CD14-positive monocyte (primary cell): ENCODE measurements around the gene INPP4B. TPM values are rescaled to one million over a fixed set of nuclear protein-coding genes. Genes with fewer than 3 reads are reported as not detected.

Source experiments
- DNase-seq, 3 donors: peaks; one replicate each; pipeline ENCODE4 v3.0.0-alpha.2; 2011 to 2022
- H2AFZ ChIP-seq: 2 replicates; pipeline ENCODE4 v1.6.0; 2012; ENCODE audit warnings: mild to moderate bottlenecking, low read depth, low read length, inconsistent platforms; ENCODE audit not compliant: insufficient read depth, poor library complexity, severe bottlenecking
- H3K27ac ChIP-seq, 2 donors: 1 replicate in 1 of 2; 2 replicates in 1 of 2; pipeline ENCODE4 v1.5.1; 2012 to 2013; ENCODE audit warnings: low read length in 2 of 2, control low read depth in 1 of 2, inconsistent platforms in 1 of 2, low read depth in 1 of 2, mild to moderate bottlenecking in 1 of 2
- H3K27me3 ChIP-seq, 2 donors: one replicate each; pipeline versions ENCODE4 v1.6.0 to v1.6.1; 2011 to 2013; ENCODE audit warnings: low read length in 2 of 2; ENCODE audit not compliant: control insufficient read depth in 2 of 2, insufficient read depth in 2 of 2
- H3K36me3 ChIP-seq, 2 donors: replicated peaks in 1 of 2; 1 replicate in 1 of 2; 2 replicates in 1 of 2; pipeline versions ENCODE4 v1.5.1 to v1.6.1; 2012 to 2013; ENCODE audit warnings: low read length in 2 of 2, control low read depth in 1 of 2, inconsistent platforms in 1 of 2, mild to moderate bottlenecking in 1 of 2; ENCODE audit not compliant: insufficient read depth in 2 of 2, control insufficient read depth in 1 of 2
- H3K4me1 ChIP-seq, 2 donors: 1 replicate in 1 of 2; 2 replicates in 1 of 2; pipeline versions ENCODE4 v1.5.1 to v1.6.1; 2012 to 2013; ENCODE audit warnings: low read length in 2 of 2, control low read depth in 1 of 2, inconsistent platforms in 1 of 2, mild to moderate bottlenecking in 1 of 2, moderate library complexity in 1 of 2; ENCODE audit not compliant: insufficient read depth in 2 of 2, control insufficient read depth in 1 of 2
- H3K4me2 ChIP-seq: replicated peaks from 2 replicates; pipeline ENCODE3; 2012; ENCODE audit warnings: low read length, moderate library complexity, mild to moderate bottlenecking; ENCODE audit not compliant: poor library complexity, severe bottlenecking; ENCODE audit errors: extremely low read depth
- H3K4me3 ChIP-seq, 3 experiments: fragments of 200-600 bp in 1 of 3; sonication (generic) in 1 of 3; replicated peaks in 1 of 3; 1 replicate in 2 of 3; 2 replicates in 1 of 3; pipeline ENCODE4 v1.5.1; 2011 to 2013; ENCODE audit warnings: low read length in 3 of 3, mild to moderate bottlenecking in 3 of 3, control low read depth in 2 of 3, low read depth in 2 of 3, inconsistent platforms in 1 of 3, moderate library complexity in 1 of 3
- H3K79me2 ChIP-seq: 2 replicates; pipeline ENCODE4 v1.6.0; 2012; ENCODE audit warnings: mild to moderate bottlenecking, control low read depth, inconsistent platforms, low read length, moderate library complexity; ENCODE audit not compliant: insufficient read depth
- H3K9ac ChIP-seq: 2 replicates; pipeline ENCODE4 v1.6.0; 2017; ENCODE audit warnings: low read length, mild to moderate bottlenecking; ENCODE audit not compliant: insufficient read depth, poor library complexity, severe bottlenecking
- H3K9me3 ChIP-seq, 2 donors: replicated peaks in 1 of 2; 1 replicate in 1 of 2; 2 replicates in 1 of 2; pipeline versions ENCODE4 v1.5.1 to v1.6.1; 2012 to 2013; ENCODE audit warnings: low read length in 2 of 2, control low read depth in 1 of 2; ENCODE audit not compliant: control insufficient read depth in 1 of 2, insufficient read depth in 1 of 2
- H4K20me1 ChIP-seq: 2 replicates; pipeline ENCODE4 v1.6.0; 2012; ENCODE audit warnings: mild to moderate bottlenecking, low read length, control low read depth, moderate library complexity; ENCODE audit not compliant: insufficient read depth
- H3K27ac Mint-ChIP-seq, 7 donors: one replicate each; pipeline ENCODE4 v1.8.0; 2020; ENCODE audit warnings: mild to moderate bottlenecking in 7 of 7, mixed read lengths in 7 of 7, moderate library complexity in 6 of 7, inconsistent platforms in 2 of 7
- H3K27me3 Mint-ChIP-seq, 3 donors: one replicate each; pipeline ENCODE4 v1.8.0; 2021 to 2022; ENCODE audit warnings: low read depth in 3 of 3, mild to moderate bottlenecking in 3 of 3, mixed read lengths in 3 of 3, moderate library complexity in 3 of 3, inconsistent platforms in 1 of 3
- H3K36me3 Mint-ChIP-seq, 2 donors: one replicate each; pipeline ENCODE4 v1.8.0; 2020; ENCODE audit warnings: mixed read lengths in 2 of 2, inconsistent platforms in 1 of 2, mild to moderate bottlenecking in 1 of 2
- H3K4me1 Mint-ChIP-seq: one replicate; pipeline ENCODE4 v1.8.0; 2020; ENCODE audit warnings: mild to moderate bottlenecking, mixed read lengths
- H3K4me3 Mint-ChIP-seq, 2 donors: one replicate each; pipeline ENCODE4 v1.8.0; 2020; ENCODE audit warnings: mild to moderate bottlenecking in 2 of 2, mixed read lengths in 2 of 2, moderate library complexity in 1 of 2
- H3K9me3 Mint-ChIP-seq, 7 donors: one replicate each; pipeline ENCODE4 v1.8.0; 2020 to 2022; ENCODE audit warnings: mixed read lengths in 7 of 7, mild to moderate bottlenecking in 6 of 7, moderate library complexity in 6 of 7, inconsistent platforms in 2 of 7
- WGBS: methylation state at CpG from one replicate; pipeline ENCODE4 v1.1.5; 2013; ENCODE audit warnings: missing lambda C conversion rate; ENCODE audit not compliant: insufficient coverage; 5-methylcytosine and 5-hydroxymethylcytosine counted together
- intact Hi-C, 2 donors: fragments of 100-400 bp; cut with micrococcal nuclease; formaldehyde crosslinking; loops; one replicate each; pipeline versions ENCODE4 v1.15.0 to v1.15.1; 2023
- polyA plus RNA-seq, 3 donors: library from polyadenylated mRNA; depleted of rRNA in 1 of 3; unstranded in 2 of 3; stranded (reverse) in 1 of 3; fragments of 300-500 nt in 2 of 3; fragments of >200 nt in 1 of 3; fragmentation: Illumina TruSeq in 2 of 3; gene quantifications; 1 replicate in 2 of 3; 2 replicates in 1 of 3; pipeline ENCODE4 v1.2.3, GENCODE V29; 2012 to 2021
- TF ChIP-seq, protein P1 (sequence below): fragments of 200-600 bp; IDR thresholded peaks from one replicate; pipeline ENCODE4 v1.8.0; 2022; ENCODE audit warnings: antibody characterized with exemption, mild to moderate bottlenecking

The INPP4B gene
- polyA plus RNA-seq, 3 donors, result 0.13 to 0.38 (median 0.22) TPM

DNA sequence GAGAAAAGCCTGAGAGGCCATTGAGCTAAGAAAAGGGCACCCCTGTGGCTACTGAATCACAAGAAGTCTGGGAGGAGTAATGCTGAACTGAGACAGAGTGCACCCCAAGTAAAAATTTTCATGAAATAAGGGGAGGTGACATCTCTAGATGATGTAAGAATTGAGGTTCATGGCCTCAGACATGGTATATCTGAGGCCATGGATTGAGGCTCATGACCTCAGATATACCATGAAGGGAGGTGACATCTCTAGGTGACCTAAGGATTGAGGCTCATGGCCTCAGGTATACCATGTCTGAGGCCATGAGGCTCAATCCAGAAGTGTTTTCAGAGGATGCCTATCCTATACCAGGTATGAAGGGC is 560.9 kb downstream of the INPP4B start:
- H3K27me3 ChIP-seq, result no peaks in the 10 kb centered on the region
- intact Hi-C loops, result no loop called here
- no peaks in the 10 kb centered on the region for H4K20me1 ChIP-seq
- Mint-ChIP-seq H3K36me3 (no peaks in the 10 kb centered on the region), H3K4me3 (no peak overlapping the region), H3K4me1 (no peaks in the 10 kb centered on the region), H3K9me3 (peaks cover 2 to 11% (median 6%) of the 10 kb centered on the region in 7 donors), H3K27ac (no peak overlapping the region), H3K27me3 (peaks cover 0 to 1% (median 0%) of the 10 kb centered on the region in 3 donors)
- no peak overlapping the region for H2AFZ ChIP-seq
- H3K36me3 ChIP-seq, result no peaks in the 10 kb centered on the region
- no peak overlapping the region for H3K27ac ChIP-seq
- no peak overlapping the region for H3K4me3 ChIP-seq
- no peak overlapping the region for H3K9ac ChIP-seq
- no peaks in the 10 kb centered on the region for H3K79me2 ChIP-seq
- H3K4me2 ChIP-seq, result no peak overlapping the region
- H3K4me1 ChIP-seq, result no peaks in the 10 kb centered on the region
- H3K9me3 ChIP-seq, result no peaks in the 10 kb centered on the region
- DNase-seq, result no peak
- TF ChIP-seq, protein P1, sequence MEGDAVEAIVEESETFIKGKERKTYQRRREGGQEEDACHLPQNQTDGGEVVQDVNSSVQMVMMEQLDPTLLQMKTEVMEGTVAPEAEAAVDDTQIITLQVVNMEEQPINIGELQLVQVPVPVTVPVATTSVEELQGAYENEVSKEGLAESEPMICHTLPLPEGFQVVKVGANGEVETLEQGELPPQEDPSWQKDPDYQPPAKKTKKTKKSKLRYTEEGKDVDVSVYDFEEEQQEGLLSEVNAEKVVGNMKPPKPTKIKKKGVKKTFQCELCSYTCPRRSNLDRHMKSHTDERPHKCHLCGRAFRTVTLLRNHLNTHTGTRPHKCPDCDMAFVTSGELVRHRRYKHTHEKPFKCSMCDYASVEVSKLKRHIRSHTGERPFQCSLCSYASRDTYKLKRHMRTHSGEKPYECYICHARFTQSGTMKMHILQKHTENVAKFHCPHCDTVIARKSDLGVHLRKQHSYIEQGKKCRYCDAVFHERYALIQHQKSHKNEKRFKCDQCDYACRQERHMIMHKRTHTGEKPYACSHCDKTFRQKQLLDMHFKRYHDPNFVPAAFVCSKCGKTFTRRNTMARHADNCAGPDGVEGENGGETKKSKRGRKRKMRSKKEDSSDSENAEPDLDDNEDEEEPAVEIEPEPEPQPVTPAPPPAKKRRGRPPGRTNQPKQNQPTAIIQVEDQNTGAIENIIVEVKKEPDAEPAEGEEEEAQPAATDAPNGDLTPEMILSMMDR, result no peak

DNA sequence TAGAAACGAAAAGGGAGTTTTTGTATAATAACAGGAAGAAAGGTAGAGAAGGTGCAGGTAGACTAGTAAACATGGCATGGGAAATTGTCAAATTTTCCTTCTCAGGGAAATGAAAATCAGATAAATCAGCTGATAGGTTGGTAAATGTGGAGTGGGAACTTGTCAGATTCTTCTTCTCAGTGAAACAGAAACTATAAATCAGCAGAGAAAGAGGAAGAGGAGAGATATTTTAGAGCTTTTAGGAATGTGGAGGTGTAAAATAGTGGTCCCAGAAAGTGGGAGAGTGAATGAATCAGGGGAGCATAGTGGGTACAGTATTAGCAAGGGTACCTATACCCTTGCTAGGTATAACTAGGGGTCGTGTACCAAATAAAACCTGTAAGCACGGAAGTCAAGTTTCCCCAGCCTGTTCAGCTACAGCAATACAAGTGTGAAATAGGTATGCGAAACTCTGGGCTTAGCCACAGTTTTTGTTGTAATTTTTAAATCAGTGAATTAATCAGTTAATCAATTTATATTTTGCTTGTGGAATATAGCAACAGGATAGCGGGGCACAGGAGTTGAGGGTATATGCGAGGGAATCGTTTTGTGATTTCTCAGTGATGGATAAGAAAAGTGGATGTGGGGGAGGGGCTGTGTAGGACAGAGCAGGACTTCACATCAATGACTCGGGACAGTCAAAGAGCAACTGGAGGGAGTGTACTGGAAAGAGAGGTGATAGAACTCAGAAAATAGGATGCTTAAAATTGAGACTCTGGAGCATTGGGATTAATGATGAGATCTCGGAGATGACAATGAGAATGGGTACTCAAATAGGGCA is 561.5 kb downstream of the INPP4B start:
- DNase-seq, result no peak
- Histone ChIP-seq H2AFZ (no peak overlapping the region), H4K20me1 (no peaks in the 10 kb centered on the region), H3K79me2 (no peaks in the 10 kb centered on the region), H3K4me2 (peak overlapping the region; percentile 4), H3K4me3 (no peak overlapping the region), H3K36me3 (no peaks in the 10 kb centered on the region), H3K4me1 (no peaks in the 10 kb centered on the region), H3K27me3 (no peaks in the 10 kb centered on the region), H3K9ac (no peak overlapping the region), H3K9me3 (no peaks in the 10 kb centered on the region), H3K27ac (no peak overlapping the region)
- TF ChIP-seq, protein P1, result no peak
- no peak overlapping the region for H3K27ac Mint-ChIP-seq
- WGBS, result 77% methylated on average over 6 of the region's 9 CpGs
- intact Hi-C loops, result no loop called here
- H3K4me1 Mint-ChIP-seq, result no peaks in the 10 kb centered on the region
- no peaks in the 10 kb centered on the region for H3K27me3 Mint-ChIP-seq
- H3K4me3 Mint-ChIP-seq, result no peak overlapping the region
- peaks cover under 1 to 7% (median 4%) of the 10 kb centered on the region in 7 donors for H3K9me3 Mint-ChIP-seq
- H3K36me3 Mint-ChIP-seq, result no peaks in the 10 kb centered on the region
